GM12892 (cell line): ENCODE measurements around the gene PTK7.

ENCODE experiments used
- POLR2A ChIP-seq: IDR thresholded peaks from 2 replicates; pipeline ENCODE4 v1.6.1; 2011; ENCODE audit warnings: low read depth, low read length, control low read depth
- POLR2AphosphoS5 ChIP-seq: IDR thresholded peaks from 2 replicates; pipeline ENCODE4 v1.6.1; 2011; ENCODE audit warnings: low read depth, low read length, control low read depth

DNA sequence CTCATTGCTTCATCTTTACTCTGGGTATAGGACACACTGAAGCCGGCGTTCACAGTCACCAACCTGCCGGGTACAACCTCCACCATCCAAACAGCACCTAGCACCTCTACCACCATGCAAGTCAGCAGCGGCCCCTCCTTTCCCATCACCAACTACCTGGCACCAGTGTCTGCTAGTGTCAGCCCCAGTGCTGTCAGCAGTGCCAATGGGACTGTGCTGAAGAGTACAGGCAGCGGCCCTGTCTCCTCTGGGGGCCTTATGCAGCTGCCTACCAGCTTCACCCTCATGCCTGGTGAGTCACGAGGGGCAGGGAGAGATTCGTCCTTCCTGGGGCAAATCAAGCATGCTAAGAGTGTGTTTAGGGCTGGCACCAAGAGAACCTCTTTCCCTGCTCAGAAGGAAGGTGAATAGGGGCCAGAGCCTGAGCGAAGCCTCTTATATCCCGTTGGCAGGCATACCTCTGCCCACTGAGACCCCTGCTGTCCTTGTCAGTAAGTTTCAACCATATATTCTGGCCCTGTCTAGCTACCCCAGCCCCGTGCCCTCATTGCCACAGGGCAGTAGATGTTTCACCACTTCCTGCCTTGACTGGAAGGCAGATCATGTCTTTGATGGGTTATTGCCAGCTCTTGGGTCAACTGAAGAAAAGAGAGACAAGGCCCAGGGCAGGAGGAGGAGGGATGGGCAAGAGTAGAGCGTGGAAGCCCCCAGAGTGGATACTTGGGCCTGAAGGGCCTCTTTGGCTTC lies 99.7 kb downstream of the PTK7 start:
- TF ChIP-seq POLR2AphosphoS5 (no peak), POLR2A (no peak)
